Measurements from ENCODE around the gene RIPOR3. TPM values are rescaled to one million over a fixed set of nuclear protein-coding genes. Genes with fewer than 3 reads are reported as not detected.
A peak's percentile ranks its signal among the peaks of the same experiment; 100 is the strongest.

The RIPOR3 gene
- total RNA-seq, 2 donors from 2014 or later, result 0.14 to 0.23 TPM

DNA sequence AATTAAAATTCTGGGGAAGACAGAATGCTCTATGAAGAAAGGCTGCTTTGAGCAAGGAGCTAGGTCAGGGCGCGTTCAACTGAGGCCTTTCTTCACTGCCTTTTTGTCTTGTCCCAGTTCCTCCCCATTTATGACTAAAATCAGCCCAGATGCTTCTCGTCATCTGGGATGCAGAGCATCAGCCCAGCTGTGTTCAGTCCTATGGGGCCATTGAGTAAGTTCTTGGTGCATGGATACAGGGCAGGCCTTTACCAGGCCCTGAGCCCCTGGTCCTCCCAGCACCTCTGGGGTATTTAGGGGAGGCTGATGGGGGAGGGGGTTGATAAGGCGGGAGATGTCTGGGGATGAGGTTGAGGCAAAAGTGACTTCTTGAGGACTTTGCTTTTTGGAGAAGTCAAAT is 125.5 kb downstream of the RIPOR3 start:
- H3K27me3 Mint-ChIP-seq (ENCODE audit: low read depth), result no peaks in the 10 kb centered on the region
- H3K9me3 Mint-ChIP-seq, result peaks cover 0 to 2% of the 10 kb centered on the region in 2 donors
- peaks cover 27 to 61% of the 10 kb centered on the region in 2 donors for H3K36me3 Mint-ChIP-seq (ENCODE audit: insufficient read depth in 2 of 2)
- DNase-seq (no peak), ATAC-seq (replicated peaks in 1 of 2) (no peak)
- H3K4me3 Mint-ChIP-seq, result no peak overlapping the region
- peaks cover 100% of the 10 kb centered on the region for H3K4me1 Mint-ChIP-seq (ENCODE audit: low read depth)
- H3K27ac Mint-ChIP-seq, result peak overlapping the region; percentile 52

DNA sequence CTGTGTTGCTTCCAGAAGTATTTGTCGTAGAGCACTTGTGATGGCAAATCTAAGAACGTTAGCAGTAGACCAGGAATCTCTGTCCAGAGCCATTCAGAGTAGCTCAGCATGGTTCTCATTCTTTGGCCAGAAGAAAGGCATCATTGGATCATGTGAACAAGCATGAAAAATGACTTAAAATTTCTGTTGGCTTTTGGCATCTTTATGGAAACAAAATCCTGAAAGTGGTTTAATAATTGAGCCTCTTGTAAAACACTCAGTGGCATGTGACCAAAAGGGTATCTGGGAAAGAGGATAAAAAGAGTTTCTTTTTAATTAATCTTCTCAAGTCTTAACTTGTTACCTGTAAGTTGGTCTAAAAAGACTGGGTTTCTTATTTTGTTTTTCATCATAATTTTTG is 126.0 kb downstream of the RIPOR3 start:
- Mint-ChIP-seq H3K27ac (peak overlapping the region; percentile 84), H3K4me1 (ENCODE audit: low read depth) (peaks cover 99% of the 10 kb centered on the region), H3K4me3 (peak overlapping the region in 1 of 2 donors; percentile 51), H3K36me3 (ENCODE audit: insufficient read depth in 2 of 2) (peaks cover 27 to 61% of the 10 kb centered on the region in 2 donors), H3K9me3 (peaks cover 0 to 2% of the 10 kb centered on the region in 2 donors), H3K27me3 (ENCODE audit: low read depth) (no peaks in the 10 kb centered on the region)
- no peak for DNase-seq
- no peak for ATAC-seq (replicated peaks in 1 of 2)

DNA sequence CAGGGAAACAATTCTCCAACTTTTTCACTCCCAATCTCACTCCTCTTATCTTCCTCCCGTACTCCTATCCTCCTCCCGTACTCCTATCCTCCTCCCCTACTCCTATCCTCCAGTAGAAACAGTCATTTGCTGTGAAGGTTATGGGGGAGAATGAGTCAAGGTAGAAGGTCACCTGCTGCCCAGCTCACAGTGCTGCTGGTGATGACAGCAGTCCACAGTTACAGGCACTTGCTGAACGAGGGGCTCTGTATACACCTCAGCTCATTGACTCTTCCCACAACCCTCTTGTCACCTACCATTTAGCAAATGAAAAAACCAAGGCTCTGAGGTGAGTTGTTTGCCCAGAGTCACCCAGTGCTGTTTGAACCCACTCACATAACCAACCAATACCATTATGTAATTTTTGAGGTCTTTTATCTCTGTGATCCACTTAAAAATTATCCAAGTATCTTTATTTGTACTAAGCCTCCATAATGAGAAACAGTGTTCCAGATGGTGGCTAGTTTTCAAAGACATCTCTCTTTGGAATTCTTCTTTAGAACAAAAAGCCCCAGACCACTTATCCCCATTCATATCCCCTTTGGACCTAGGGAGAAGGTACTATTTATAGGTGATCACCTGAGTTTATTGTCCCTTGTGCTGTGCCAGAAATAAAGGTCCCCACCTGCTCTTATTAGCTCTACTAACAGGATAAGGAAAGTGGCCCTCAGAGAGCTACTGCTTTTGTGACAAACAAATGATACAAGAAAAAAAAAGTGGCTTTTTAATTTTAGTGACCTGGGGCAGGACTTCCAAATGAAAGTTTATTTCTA is 128.0 kb downstream of the RIPOR3 start:
- DNase-seq (no peak), ATAC-seq (replicated peaks in 1 of 2) (peak; percentile 36 to 42)
- peaks cover 99% of the 10 kb centered on the region for H3K4me1 Mint-ChIP-seq (ENCODE audit: low read depth)
- H3K27ac Mint-ChIP-seq, result peak overlapping the region; percentile 100
- H3K27me3 Mint-ChIP-seq (ENCODE audit: low read depth), result no peaks in the 10 kb centered on the region
- peak overlapping the region; percentile 63 to 65 for H3K4me3 Mint-ChIP-seq
- H3K9me3 Mint-ChIP-seq, result peaks cover 0 to 2% of the 10 kb centered on the region in 2 donors
- peaks cover 22 to 59% of the 10 kb centered on the region in 2 donors for H3K36me3 Mint-ChIP-seq (ENCODE audit: insufficient read depth in 2 of 2)

DNA sequence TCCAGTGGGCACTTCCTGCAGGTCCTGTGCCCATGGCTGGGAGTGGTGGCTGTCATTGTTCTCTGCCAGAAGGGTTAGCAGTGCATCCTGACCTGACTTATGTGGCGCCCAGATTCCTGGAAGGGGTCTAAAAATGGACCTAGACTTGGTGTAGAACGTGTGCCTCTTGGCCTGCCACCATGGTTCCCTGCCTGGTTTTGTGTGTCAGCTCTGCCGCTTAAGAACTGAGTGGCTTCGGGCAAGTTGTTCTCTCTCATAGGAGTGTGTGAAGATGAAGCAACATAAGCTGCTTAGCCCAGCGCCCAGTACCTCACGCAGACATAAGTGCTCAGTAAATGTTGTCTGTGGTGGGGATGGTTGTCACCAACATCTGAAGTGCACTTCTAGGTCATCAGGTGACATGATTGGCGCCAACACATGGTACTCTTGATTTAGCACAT is 129.1 kb downstream of the RIPOR3 start:
- DNase-seq (no peak), ATAC-seq (replicated peaks in 1 of 2) (no peak)
- H3K27ac Mint-ChIP-seq, result peak overlapping the region; percentile 100
- H3K9me3 Mint-ChIP-seq, result peaks cover 0 to 2% of the 10 kb centered on the region in 2 donors
- H3K36me3 Mint-ChIP-seq (ENCODE audit: insufficient read depth in 2 of 2), result peaks cover 21 to 55% of the 10 kb centered on the region in 2 donors
- H3K27me3 Mint-ChIP-seq (ENCODE audit: low read depth), result no peaks in the 10 kb centered on the region
- peaks cover 99% of the 10 kb centered on the region for H3K4me1 Mint-ChIP-seq (ENCODE audit: low read depth)
- peak overlapping the region; percentile 81 to 99 for H3K4me3 Mint-ChIP-seq

DNA sequence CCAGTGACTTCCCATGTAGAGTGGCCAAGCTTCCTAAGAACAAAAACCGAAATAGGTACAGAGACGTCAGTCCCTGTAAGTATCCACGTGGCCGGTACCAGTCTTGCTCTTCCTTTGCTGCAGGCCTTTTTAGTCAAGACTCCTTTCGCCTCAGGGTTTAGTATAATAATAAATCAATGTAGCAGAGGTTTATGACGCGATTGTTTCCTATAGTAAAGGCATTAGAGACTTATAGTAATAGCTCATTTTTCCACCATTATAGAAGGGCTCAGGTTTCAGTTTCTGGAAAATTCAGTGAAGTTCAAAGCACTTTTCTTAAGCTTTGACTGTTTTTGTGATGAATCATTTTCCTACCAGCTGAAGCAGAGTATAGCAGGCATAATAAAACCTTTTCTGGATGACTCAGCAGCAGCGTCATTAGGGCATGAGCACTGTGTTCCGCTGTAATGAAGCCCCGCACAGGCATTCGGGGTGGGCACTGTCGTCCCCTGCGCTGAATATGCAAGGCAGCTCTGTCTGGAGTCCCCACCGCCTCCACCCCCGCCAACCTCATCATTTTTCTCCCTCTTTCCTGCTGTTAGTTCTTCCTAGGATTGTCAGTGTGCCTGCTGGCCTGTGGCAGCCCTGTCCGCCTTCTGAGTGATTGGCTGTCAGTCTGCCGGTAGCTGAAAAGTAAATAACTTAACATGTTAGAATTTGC is 129.8 kb downstream of the RIPOR3 start:
- DNase-seq, result peak; percentile 82 to 85
- Mint-ChIP-seq H3K27me3 (ENCODE audit: low read depth) (no peaks in the 10 kb centered on the region), H3K4me3 (peak overlapping the region; percentile 81 to 99), H3K27ac (peak overlapping the region; percentile 100), H3K9me3 (peaks cover 0 to 2% of the 10 kb centered on the region in 2 donors), H3K36me3 (ENCODE audit: insufficient read depth in 2 of 2) (peaks cover 18 to 53% of the 10 kb centered on the region in 2 donors), H3K4me1 (ENCODE audit: low read depth) (peaks cover 92% of the 10 kb centered on the region)
- peak; percentile 92 to 93 for ATAC-seq (replicated peaks in 1 of 2)

DNA sequence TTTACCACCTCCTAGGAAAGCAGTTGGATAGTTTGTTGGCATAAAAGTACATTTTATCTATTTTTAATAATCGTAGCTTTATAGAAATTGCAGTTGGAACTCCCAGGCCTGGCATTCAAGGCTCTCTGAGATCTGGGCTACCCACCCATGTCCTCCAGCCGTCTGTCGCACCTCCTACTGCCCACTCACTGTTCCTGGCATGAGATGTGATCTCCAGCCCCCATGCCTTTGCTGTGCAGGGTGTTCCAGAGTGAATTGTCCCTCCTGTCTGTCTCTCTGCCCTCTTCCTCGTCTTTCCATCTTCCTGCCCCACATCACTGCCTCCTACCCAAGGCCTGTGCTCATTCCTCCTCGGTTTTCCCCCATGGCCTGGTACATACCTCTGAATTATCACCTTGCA is 130.5 kb downstream of the RIPOR3 start:
- DNase-seq (no peak), ATAC-seq (replicated peaks in 1 of 2) (no peak)
- H3K36me3 Mint-ChIP-seq (ENCODE audit: insufficient read depth in 2 of 2), result peaks cover 18 to 52% of the 10 kb centered on the region in 2 donors
- peak overlapping the region; percentile 100 for H3K27ac Mint-ChIP-seq
- peak overlapping the region; percentile 81 to 99 for H3K4me3 Mint-ChIP-seq
- H3K4me1 Mint-ChIP-seq (ENCODE audit: low read depth), result peaks cover 86% of the 10 kb centered on the region
- no peaks in the 10 kb centered on the region for H3K27me3 Mint-ChIP-seq (ENCODE audit: low read depth)
- peaks cover 0 to 2% of the 10 kb centered on the region in 2 donors for H3K9me3 Mint-ChIP-seq

DNA sequence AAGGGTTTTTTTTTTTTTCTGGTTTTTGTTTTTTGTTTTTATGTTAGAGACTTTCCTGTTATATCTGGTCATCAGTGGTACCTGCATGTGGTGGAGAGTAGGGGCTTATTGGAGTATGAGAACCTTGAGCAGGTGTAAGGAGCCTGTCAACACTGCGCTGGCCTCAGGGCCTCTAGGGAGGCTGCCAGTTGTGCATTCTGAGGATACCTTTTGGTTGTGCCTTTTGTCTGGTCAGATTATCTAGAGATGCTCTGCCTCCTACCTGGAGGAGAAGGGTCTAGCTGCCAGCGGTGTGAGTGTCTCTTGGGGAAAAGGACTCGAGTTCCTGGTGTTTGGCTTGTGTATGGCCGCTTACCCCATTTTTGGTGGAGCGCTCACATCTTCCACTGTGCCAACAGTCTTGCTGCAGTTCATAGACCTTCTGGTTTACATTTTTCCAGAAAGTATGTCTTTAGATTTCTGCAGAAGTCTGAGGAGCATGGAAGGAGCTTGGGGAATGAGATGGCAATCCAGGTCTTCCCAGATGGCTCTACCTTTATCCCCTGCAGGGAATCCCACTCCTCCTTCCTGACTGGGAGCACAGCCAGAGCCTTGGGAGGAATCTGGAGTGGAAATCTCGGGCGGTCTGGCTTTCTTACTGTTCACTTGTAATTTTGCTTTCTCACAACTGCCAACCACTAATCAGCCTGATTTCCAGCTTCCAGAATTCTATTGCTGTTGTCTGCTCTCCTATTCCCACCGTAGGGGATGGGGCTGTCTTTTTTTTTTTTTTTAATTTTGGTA is 131.3 kb downstream of the RIPOR3 start:
- Mint-ChIP-seq H3K27ac (peak overlapping the region; percentile 97), H3K4me1 (ENCODE audit: low read depth) (peaks cover 78% of the 10 kb centered on the region), H3K9me3 (peaks cover 0 to 2% of the 10 kb centered on the region in 2 donors), H3K36me3 (ENCODE audit: insufficient read depth in 2 of 2) (peaks cover 18 to 52% of the 10 kb centered on the region in 2 donors), H3K27me3 (ENCODE audit: low read depth) (no peaks in the 10 kb centered on the region), H3K4me3 (peak overlapping the region; percentile 56 to 99)
- DNase-seq (no peak), ATAC-seq (replicated peaks in 1 of 2) (no peak)

DNA sequence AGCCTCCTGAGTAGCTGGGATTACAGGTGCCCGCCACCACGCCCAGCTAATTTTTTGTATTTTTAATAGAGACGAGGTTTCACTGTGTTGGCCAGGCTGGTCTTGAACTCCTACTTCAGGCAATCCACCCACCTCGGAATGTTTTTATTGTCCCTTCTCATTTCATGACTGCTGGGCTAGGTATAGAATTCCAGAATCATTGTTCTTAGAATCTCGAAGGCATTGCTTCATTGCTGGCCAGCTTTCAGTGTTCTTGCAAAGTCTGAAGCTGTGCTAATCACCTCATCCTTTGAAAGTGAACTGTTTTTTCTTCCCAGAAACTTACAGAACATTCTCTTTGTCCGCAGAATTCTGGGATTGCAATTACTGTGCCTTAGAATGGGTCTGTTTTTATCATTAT is 132.2 kb downstream of the RIPOR3 start:
- DNase-seq (no peak), ATAC-seq (replicated peaks in 1 of 2) (no peak)
- no peaks in the 10 kb centered on the region for H3K27me3 Mint-ChIP-seq (ENCODE audit: low read depth)
- H3K4me3 Mint-ChIP-seq, result peak overlapping the region; percentile 56 to 99
- H3K4me1 Mint-ChIP-seq (ENCODE audit: low read depth), result peaks cover 69% of the 10 kb centered on the region
- peak overlapping the region; percentile 97 for H3K27ac Mint-ChIP-seq
- peaks cover 0 to 2% of the 10 kb centered on the region in 2 donors for H3K9me3 Mint-ChIP-seq
- peaks cover 16 to 45% of the 10 kb centered on the region in 2 donors for H3K36me3 Mint-ChIP-seq (ENCODE audit: insufficient read depth in 2 of 2)

DNA sequence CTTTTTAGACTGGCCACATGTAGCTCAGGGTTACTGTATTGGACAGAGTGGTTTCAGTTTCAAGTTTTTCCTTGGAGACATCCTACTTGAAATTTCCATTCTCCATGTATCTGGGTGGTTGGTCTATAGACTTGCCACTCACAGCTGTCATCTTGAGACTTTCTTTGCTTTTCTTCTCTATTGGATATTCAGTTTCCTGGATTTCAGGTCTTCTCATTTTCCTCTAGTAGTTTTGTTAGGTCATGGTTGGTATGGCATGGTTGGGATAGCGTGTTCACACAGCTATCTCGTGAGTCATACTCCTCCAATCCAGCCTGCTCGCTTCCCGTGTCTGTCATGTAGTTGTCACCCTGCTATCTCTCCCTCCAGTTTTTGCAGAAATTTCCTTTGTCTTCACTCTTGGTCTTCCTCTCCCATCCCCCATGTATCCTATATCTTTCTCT is 132.8 kb downstream of the RIPOR3 start:
- no peak overlapping the region for H3K4me3 Mint-ChIP-seq
- H3K36me3 Mint-ChIP-seq (ENCODE audit: insufficient read depth in 2 of 2), result peaks cover 16 to 43% of the 10 kb centered on the region in 2 donors
- DNase-seq (no peak), ATAC-seq (replicated peaks in 1 of 2) (no peak)
- H3K27me3 Mint-ChIP-seq (ENCODE audit: low read depth), result no peaks in the 10 kb centered on the region
- peak overlapping the region; percentile 54 for H3K27ac Mint-ChIP-seq
- H3K9me3 Mint-ChIP-seq, result peaks cover 0 to 2% of the 10 kb centered on the region in 2 donors
- H3K4me1 Mint-ChIP-seq (ENCODE audit: low read depth), result peaks cover 62% of the 10 kb centered on the region

DNA sequence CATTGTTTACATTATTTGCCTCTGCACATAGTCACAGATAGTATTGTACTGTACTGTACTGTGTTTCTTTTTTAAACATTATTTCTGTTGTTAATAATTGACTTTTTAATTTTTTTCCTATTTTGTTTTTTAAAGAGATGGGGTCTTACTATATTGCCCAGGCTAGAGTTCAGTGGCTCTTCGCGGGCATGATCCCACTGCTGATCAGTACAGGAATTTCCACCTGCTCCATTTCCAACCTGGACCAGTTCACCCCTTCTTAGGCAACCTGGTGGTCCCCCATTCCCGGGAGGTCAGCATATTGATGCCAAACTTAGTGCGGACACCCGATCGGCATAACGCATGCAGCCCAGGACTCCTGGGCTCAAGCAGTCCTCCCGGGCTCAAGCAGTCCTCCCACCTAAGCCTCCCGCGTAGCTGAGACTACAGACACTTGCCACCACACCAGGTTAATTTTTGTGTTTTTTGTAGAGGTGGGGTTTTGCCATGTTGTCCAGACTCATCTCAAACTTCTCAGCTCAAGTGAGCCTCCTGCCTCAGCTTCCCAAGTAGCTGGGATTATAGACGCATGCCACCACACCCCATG is 133.7 kb downstream of the RIPOR3 start:
- peak overlapping the region; percentile 80 for H3K27ac Mint-ChIP-seq
- ATAC-seq (replicated peaks in 1 of 2) (no peak), DNase-seq (no peak)
- peaks cover 11 to 35% of the 10 kb centered on the region in 2 donors for H3K36me3 Mint-ChIP-seq (ENCODE audit: insufficient read depth in 2 of 2)
- peaks cover 54% of the 10 kb centered on the region for H3K4me1 Mint-ChIP-seq (ENCODE audit: low read depth)
- no peak overlapping the region for H3K4me3 Mint-ChIP-seq
- no peaks in the 10 kb centered on the region for H3K9me3 Mint-ChIP-seq
- no peaks in the 10 kb centered on the region for H3K27me3 Mint-ChIP-seq (ENCODE audit: low read depth)

DNA sequence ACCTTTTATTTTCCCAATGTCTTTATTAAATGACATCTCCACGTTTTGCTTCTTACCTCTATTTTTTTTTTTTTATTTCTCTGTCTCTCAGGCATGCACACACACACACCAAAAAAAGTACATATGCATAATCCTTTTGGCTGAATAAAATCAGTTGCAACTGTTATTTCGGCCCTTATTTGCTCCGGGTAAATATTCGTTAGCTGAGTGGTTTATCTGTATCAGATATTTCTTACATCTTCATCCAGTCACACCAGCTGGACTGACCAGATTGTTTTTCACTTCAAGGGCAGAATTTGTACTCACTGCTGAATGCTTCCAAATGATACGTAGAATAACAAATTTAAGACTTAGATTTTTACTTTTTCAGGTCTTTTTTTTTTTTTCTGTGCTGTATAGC is 135.7 kb downstream of the RIPOR3 start:
- H3K27ac Mint-ChIP-seq, result peak overlapping the region; percentile 10

More for the DNA sequence above, 135.7 kb downstream of the RIPOR3 start:
- Mint-ChIP-seq H3K4me1 (ENCODE audit: low read depth) (peaks cover 34% of the 10 kb centered on the region), H3K36me3 (ENCODE audit: insufficient read depth in 2 of 2) (peaks cover 6 to 25% of the 10 kb centered on the region in 2 donors), H3K27me3 (ENCODE audit: low read depth) (no peaks in the 10 kb centered on the region), H3K9me3 (no peaks in the 10 kb centered on the region), H3K4me3 (no peak overlapping the region)
- DNase-seq (no peak), ATAC-seq (replicated peaks in 1 of 2) (no peak)
